ENCODE measurements around the gene ITPK1. TPM values are rescaled to one million over a fixed set of nuclear protein-coding genes. Genes with fewer than 3 reads are reported as not detected.
A peak's percentile ranks its signal among the peaks of the same experiment; 100 is the strongest.

Gene ITPK1
- total RNA-seq, 1 donor from 2014 or later = 59.8 TPM

- no peak for DNase-seq (ENCODE audit: low read depth, low spot score)
- TF ChIP-seq CTCF (conservative IDR thresholded peaks at IDR 0.05) = no peak
- H3K36me3 Mint-ChIP-seq (ENCODE audit: low read depth) = peaks cover 2% of the 10 kb centered on the region
- no peak overlapping the region for H3K27ac Mint-ChIP-seq (ENCODE audit: unreplicated experiment)
- H3K4me1 Mint-ChIP-seq = peaks cover 53% of the 10 kb centered on the region
- H3K4me3 Mint-ChIP-seq = no peak overlapping the region
- no peaks in the 10 kb centered on the region for H3K27me3 Mint-ChIP-seq (ENCODE audit: low read depth)
- no peaks in the 10 kb centered on the region for H3K9me3 Mint-ChIP-seq
Observed at GRCh38 chr14:93024493-93024892, 91.2 kb downstream of the ITPK1 start.

GRCh38 chr14:93023802-93024434 lies 91.8 kb downstream of the ITPK1 start:
- H3K4me3 Mint-ChIP-seq = no peak overlapping the region
- no peak for DNase-seq (ENCODE audit: low read depth, low spot score)
- H3K9me3 Mint-ChIP-seq = no peaks in the 10 kb centered on the region
- no peak overlapping the region for H3K27ac Mint-ChIP-seq (ENCODE audit: unreplicated experiment)
- TF ChIP-seq CTCF (conservative IDR thresholded peaks at IDR 0.05) = no peak
- peaks cover 55% of the 10 kb centered on the region for H3K4me1 Mint-ChIP-seq
- peaks cover 2% of the 10 kb centered on the region for H3K36me3 Mint-ChIP-seq (ENCODE audit: low read depth)
- H3K27me3 Mint-ChIP-seq (ENCODE audit: low read depth) = no peaks in the 10 kb centered on the region

- TF ChIP-seq CTCF (conservative IDR thresholded peaks at IDR 0.05) = no peak
- DNase-seq (ENCODE audit: low read depth, low spot score) = no peak
- H3K36me3 Mint-ChIP-seq (ENCODE audit: low read depth) = peaks cover 2% of the 10 kb centered on the region
- H3K9me3 Mint-ChIP-seq = no peaks in the 10 kb centered on the region
- H3K4me3 Mint-ChIP-seq = no peak overlapping the region
- no peak overlapping the region for H3K27ac Mint-ChIP-seq (ENCODE audit: unreplicated experiment)
- H3K27me3 Mint-ChIP-seq (ENCODE audit: low read depth) = no peaks in the 10 kb centered on the region
- H3K4me1 Mint-ChIP-seq = peaks cover 63% of the 10 kb centered on the region
Observed at GRCh38 chr14:93023039-93023438, 92.7 kb downstream of the ITPK1 start.

GRCh38 chr14:93019970-93020369 lies 95.8 kb downstream of the ITPK1 start:
- no peaks in the 10 kb centered on the region for H3K27me3 Mint-ChIP-seq (ENCODE audit: low read depth)

GRCh38 chr14:93019367-93019843 lies 96.3 kb downstream of the ITPK1 start:
- Mint-ChIP-seq H3K4me3 (peak overlapping the region; percentile 78), H3K27ac (ENCODE audit: unreplicated experiment) (peak overlapping the region; percentile 99), H3K36me3 (ENCODE audit: low read depth) (peaks cover 2% of the 10 kb centered on the region), H3K27me3 (ENCODE audit: low read depth) (no peaks in the 10 kb centered on the region), H3K9me3 (no peaks in the 10 kb centered on the region), H3K4me1 (peaks cover 77% of the 10 kb centered on the region)
- no peak for DNase-seq (ENCODE audit: low read depth, low spot score)
- no peak for TF ChIP-seq CTCF (conservative IDR thresholded peaks at IDR 0.05)

More at GRCh38 chr14:93019970-93020369, 95.8 kb downstream of the ITPK1 start:
- peak overlapping the region; percentile 78 for H3K4me3 Mint-ChIP-seq
- no peaks in the 10 kb centered on the region for H3K9me3 Mint-ChIP-seq
- H3K36me3 Mint-ChIP-seq (ENCODE audit: low read depth) = peaks cover 2% of the 10 kb centered on the region
- DNase-seq (ENCODE audit: low read depth, low spot score) = peak; percentile 47
- H3K4me1 Mint-ChIP-seq = peaks cover 76% of the 10 kb centered on the region
- peak overlapping the region; percentile 99 for H3K27ac Mint-ChIP-seq (ENCODE audit: unreplicated experiment)
- no peak for TF ChIP-seq CTCF (conservative IDR thresholded peaks at IDR 0.05)

Data from neural crest cell (in vitro differentiated cells).